DND-41 (cell line): ENCODE results near the gene PML.

Experiments
- EZH2 ChIP-seq: IDR thresholded peaks from 3 replicates; pipeline ENCODE4 v1.6.1; 2012; ENCODE audit warnings: borderline replicate concordance, low read depth, mild to moderate bottlenecking, moderate library complexity, low read length, inconsistent platforms; ENCODE audit not compliant: severe bottlenecking
- TF ChIP-seq, protein P1 (sequence below): IDR thresholded peaks from 2 replicates; pipeline ENCODE4 v1.5.1; 2012; ENCODE audit warnings: borderline replicate concordance, low read length, moderate library complexity, mild to moderate bottlenecking; ENCODE audit not compliant: poor library complexity, severe bottlenecking; ENCODE audit errors: extremely low read depth

DNA sequence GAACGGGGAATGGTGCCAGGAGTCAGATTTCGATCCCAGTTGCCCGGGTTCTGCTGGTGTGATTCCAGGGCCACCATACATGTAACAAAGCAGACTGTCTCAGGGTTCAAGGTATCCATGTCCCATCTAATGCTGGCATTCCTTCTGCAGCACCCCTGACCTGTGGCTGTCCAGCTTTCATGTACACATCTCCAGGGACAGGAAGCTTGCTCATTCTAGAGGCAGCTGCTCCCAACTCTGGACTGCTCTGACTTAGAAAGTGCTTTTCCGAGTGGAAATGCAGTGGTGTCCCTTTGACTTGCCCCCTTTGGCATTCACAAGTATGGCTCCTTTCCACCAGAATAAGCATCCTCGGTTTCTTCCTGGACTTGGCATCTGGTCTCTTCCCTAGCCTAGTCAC is 30.9 kb downstream of the PML start:
- TF ChIP-seq, protein P1, sequence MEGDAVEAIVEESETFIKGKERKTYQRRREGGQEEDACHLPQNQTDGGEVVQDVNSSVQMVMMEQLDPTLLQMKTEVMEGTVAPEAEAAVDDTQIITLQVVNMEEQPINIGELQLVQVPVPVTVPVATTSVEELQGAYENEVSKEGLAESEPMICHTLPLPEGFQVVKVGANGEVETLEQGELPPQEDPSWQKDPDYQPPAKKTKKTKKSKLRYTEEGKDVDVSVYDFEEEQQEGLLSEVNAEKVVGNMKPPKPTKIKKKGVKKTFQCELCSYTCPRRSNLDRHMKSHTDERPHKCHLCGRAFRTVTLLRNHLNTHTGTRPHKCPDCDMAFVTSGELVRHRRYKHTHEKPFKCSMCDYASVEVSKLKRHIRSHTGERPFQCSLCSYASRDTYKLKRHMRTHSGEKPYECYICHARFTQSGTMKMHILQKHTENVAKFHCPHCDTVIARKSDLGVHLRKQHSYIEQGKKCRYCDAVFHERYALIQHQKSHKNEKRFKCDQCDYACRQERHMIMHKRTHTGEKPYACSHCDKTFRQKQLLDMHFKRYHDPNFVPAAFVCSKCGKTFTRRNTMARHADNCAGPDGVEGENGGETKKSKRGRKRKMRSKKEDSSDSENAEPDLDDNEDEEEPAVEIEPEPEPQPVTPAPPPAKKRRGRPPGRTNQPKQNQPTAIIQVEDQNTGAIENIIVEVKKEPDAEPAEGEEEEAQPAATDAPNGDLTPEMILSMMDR, result no peak
- TF ChIP-seq EZH2, result no peak
